Astrocyte (in vitro differentiated cells and primary cell): ENCODE measurements around the gene MKKS. TPM values are rescaled to one million over a fixed set of nuclear protein-coding genes. Genes with fewer than 3 reads are reported as not detected.
A peak's percentile ranks its signal among the peaks of the same experiment; 100 is the strongest.

Experiments
- DNase-seq: peaks from one replicate; pipeline ENCODE4 v3.0.0-alpha.2; 2010; ENCODE audit warnings: low read depth
- FAIRE-seq: peaks from 2 replicates; lab custom pipeline; 2011; peaks lifted over from hg19 to GRCh38; lab: Jason Lieb, UNC
- H2AFZ ChIP-seq: 2 replicates; pipeline ENCODE4 v1.6.0; 2012; ENCODE audit warnings: low read depth, low read length, inconsistent platforms
- H3K27ac ChIP-seq: 2 replicates; pipeline ENCODE4 v1.5.1; 2011; ENCODE audit warnings: low read depth, low read length, inconsistent platforms
- H3K27me3 ChIP-seq: 2 replicates; pipeline ENCODE4 v1.6.0; 2011; ENCODE audit warnings: low read length, inconsistent platforms; ENCODE audit not compliant: insufficient read depth
- H3K36me3 ChIP-seq: 2 replicates; pipeline ENCODE4 v1.5.1; 2011; ENCODE audit warnings: low read length, inconsistent platforms; ENCODE audit not compliant: insufficient read depth
- H3K4me1 ChIP-seq: 2 replicates; pipeline ENCODE4 v1.5.1; 2011; ENCODE audit warnings: low read length, inconsistent platforms; ENCODE audit not compliant: insufficient read depth
- H3K4me2 ChIP-seq: 2 replicates; pipeline ENCODE4 v1.6.0; 2012; ENCODE audit warnings: low read length, inconsistent platforms
- H3K4me3 ChIP-seq: 2 replicates; pipeline ENCODE4 v1.5.1; 2011; ENCODE audit warnings: low read depth, mild to moderate bottlenecking, low read length, inconsistent platforms; ENCODE audit not compliant: insufficient read depth
- H3K79me2 ChIP-seq: 2 replicates; pipeline ENCODE4 v1.6.0; 2012; ENCODE audit warnings: mild to moderate bottlenecking, low read length, inconsistent platforms; ENCODE audit not compliant: insufficient read depth
- H3K9ac ChIP-seq: 2 replicates; pipeline ENCODE4 v1.6.0; 2012; ENCODE audit warnings: mild to moderate bottlenecking, low read length, inconsistent platforms
- H3K9me3 ChIP-seq: 2 replicates; pipeline ENCODE4 v1.5.1; 2012; ENCODE audit warnings: low read depth, mild to moderate bottlenecking, low read length, inconsistent platforms; ENCODE audit not compliant: insufficient read depth
- H4K20me1 ChIP-seq: 2 replicates; pipeline ENCODE4 v1.6.0; 2012; ENCODE audit warnings: low read length, inconsistent platforms; ENCODE audit not compliant: insufficient read depth
- H3K27ac Mint-ChIP-seq: one replicate; pipeline ENCODE4 v1.8.0; 2021; ENCODE audit warnings: mild to moderate bottlenecking, mixed read lengths; ENCODE audit not compliant: unreplicated experiment
- H3K27me3 Mint-ChIP-seq: one replicate; pipeline ENCODE4 v1.8.0; 2021; ENCODE audit warnings: low read depth, mixed read lengths; ENCODE audit not compliant: unreplicated experiment
- H3K36me3 Mint-ChIP-seq: one replicate; pipeline ENCODE4 v1.8.0; 2021; ENCODE audit warnings: low read depth, mixed read lengths; ENCODE audit not compliant: unreplicated experiment
- H3K4me1 Mint-ChIP-seq: one replicate; pipeline ENCODE4 v1.8.0; 2021; ENCODE audit warnings: low read depth, mixed read lengths; ENCODE audit not compliant: unreplicated experiment
- H3K4me3 Mint-ChIP-seq: one replicate; pipeline ENCODE4 v1.8.0; 2021; ENCODE audit warnings: mild to moderate bottlenecking, moderate library complexity, mixed read lengths; ENCODE audit not compliant: unreplicated experiment
- H3K9me3 Mint-ChIP-seq: one replicate; pipeline ENCODE4 v1.8.0; 2021; ENCODE audit warnings: mild to moderate bottlenecking, mixed read lengths; ENCODE audit not compliant: unreplicated experiment
- CTCF ChIP-seq: IDR thresholded peaks from 2 replicates; pipeline ENCODE4 v1.5.1; 2011; ENCODE audit warnings: low read depth, mild to moderate bottlenecking, inconsistent platforms, low read length, moderate library complexity; ENCODE audit not compliant: insufficient read depth
- EZH2 ChIP-seq: IDR thresholded peaks from 2 replicates; pipeline ENCODE4 v1.6.1; 2012; ENCODE audit warnings: mild to moderate bottlenecking, low read length, inconsistent platforms; ENCODE audit not compliant: insufficient read depth
- total RNA-seq: library from RNA; stranded (reverse); gene quantifications from 2 replicates; pipeline ENCODE4 v1.2.1, GENCODE V29; 2021

The MKKS gene
- total RNA-seq, 1 donor from 2014 or later = 13.4 TPM

- no peak overlapping the region for H2AFZ ChIP-seq
- H3K9me3 ChIP-seq = no peaks in the 10 kb centered on the region
- H4K20me1 ChIP-seq = no peaks in the 10 kb centered on the region
- Mint-ChIP-seq H3K4me3 (no peak overlapping the region), H3K9me3 (no peaks in the 10 kb centered on the region), H3K27me3 (no peaks in the 10 kb centered on the region), H3K4me1 (peaks cover 6% of the 10 kb centered on the region), H3K27ac (no peak overlapping the region), H3K36me3 (no peaks in the 10 kb centered on the region)
- H3K27me3 ChIP-seq = no peaks in the 10 kb centered on the region
- no peak overlapping the region for H3K4me3 ChIP-seq
- no peak overlapping the region for H3K9ac ChIP-seq
- no peak for TF ChIP-seq EZH2
- TF ChIP-seq CTCF = no peak
- peaks cover 4% of the 10 kb centered on the region for H3K79me2 ChIP-seq
- FAIRE-seq (no peak), DNase-seq (peak; percentile 23)
- no peak overlapping the region for H3K27ac ChIP-seq
- H3K4me2 ChIP-seq = no peak overlapping the region
- H3K36me3 ChIP-seq = peaks cover 3% of the 10 kb centered on the region
- peaks cover 5% of the 10 kb centered on the region for H3K4me1 ChIP-seq
These were observed 18.9 kb downstream of the MKKS start for GRCh38 chr20:10415013-10415650.

- DNase-seq = peak; percentile 10
- Mint-ChIP-seq H3K36me3 (no peaks in the 10 kb centered on the region), H3K4me1 (no peaks in the 10 kb centered on the region), H3K27me3 (no peaks in the 10 kb centered on the region), H3K27ac (no peak overlapping the region), H3K4me3 (no peak overlapping the region), H3K9me3 (no peaks in the 10 kb centered on the region)
- peaks cover 3% of the 10 kb centered on the region for H3K36me3 ChIP-seq
- peaks cover 5% of the 10 kb centered on the region for H3K4me1 ChIP-seq
- no peak for FAIRE-seq
- H3K4me2 ChIP-seq = no peak overlapping the region
- H3K9me3 ChIP-seq = no peaks in the 10 kb centered on the region
- H3K4me3 ChIP-seq = no peak overlapping the region
- H3K27ac ChIP-seq = no peak overlapping the region
- TF ChIP-seq CTCF = peak; percentile 21
- no peak for TF ChIP-seq EZH2
- no peaks in the 10 kb centered on the region for H4K20me1 ChIP-seq
- no peaks in the 10 kb centered on the region for H3K27me3 ChIP-seq
- no peak overlapping the region for H3K9ac ChIP-seq
- peaks cover 4% of the 10 kb centered on the region for H3K79me2 ChIP-seq
- H2AFZ ChIP-seq = no peak overlapping the region
These were observed 21.2 kb downstream of the MKKS start for GRCh38 chr20:10412591-10413408.

GRCh38 chr20:10411673-10412072 lies 22.3 kb downstream of the MKKS start:
- no peaks in the 10 kb centered on the region for H4K20me1 ChIP-seq
- peaks cover 3% of the 10 kb centered on the region for H3K36me3 ChIP-seq
- H3K9me3 ChIP-seq = no peaks in the 10 kb centered on the region
- no peak overlapping the region for H3K4me3 ChIP-seq
- no peaks in the 10 kb centered on the region for H3K27me3 Mint-ChIP-seq
- FAIRE-seq (no peak), DNase-seq (no peak)
- H3K9ac ChIP-seq = no peak overlapping the region
- H3K4me1 Mint-ChIP-seq = no peaks in the 10 kb centered on the region
- no peak overlapping the region for H3K4me2 ChIP-seq
- H3K27ac Mint-ChIP-seq = no peak overlapping the region
- no peaks in the 10 kb centered on the region for H3K27me3 ChIP-seq
- H3K36me3 Mint-ChIP-seq = no peaks in the 10 kb centered on the region
- no peak overlapping the region for H3K4me3 Mint-ChIP-seq
- no peaks in the 10 kb centered on the region for H3K9me3 Mint-ChIP-seq
- TF ChIP-seq CTCF = no peak
- no peak for TF ChIP-seq EZH2
- H2AFZ ChIP-seq = no peak overlapping the region
- H3K4me1 ChIP-seq = peaks cover 5% of the 10 kb centered on the region
- no peak overlapping the region for H3K27ac ChIP-seq
- H3K79me2 ChIP-seq = peaks cover 2% of the 10 kb centered on the region
